M059J (cell line): ENCODE measurements around the gene TSPAN14. TPM values are rescaled to one million over a fixed set of nuclear protein-coding genes. Genes with fewer than 3 reads are reported as not detected.
"Not testable (repeated sequence)": the region's sequence is repeated elsewhere in the genome, so short reads cannot be mapped to it uniquely, and the experiment has no call there.

Experiments used
- DNase-seq: peaks from one replicate; pipeline ENCODE4 v3.0.0-alpha.2; 2012; ENCODE audit warnings: low read depth
- total RNA-seq: library from RNA; depleted of rRNA; stranded (reverse); fragments of >200 nt; shearing (Covaris generic); gene quantifications from 2 replicates; pipeline ENCODE4 v1.2.3, GENCODE V29; 2014

Gene TSPAN14
- total RNA-seq, 1 experiment from 2014 or later: 44.4 TPM

GRCh38 chr10:80540981-80541750 lies 87.1 kb downstream of the TSPAN14 start:
- DNase-seq: no peak

DNA sequence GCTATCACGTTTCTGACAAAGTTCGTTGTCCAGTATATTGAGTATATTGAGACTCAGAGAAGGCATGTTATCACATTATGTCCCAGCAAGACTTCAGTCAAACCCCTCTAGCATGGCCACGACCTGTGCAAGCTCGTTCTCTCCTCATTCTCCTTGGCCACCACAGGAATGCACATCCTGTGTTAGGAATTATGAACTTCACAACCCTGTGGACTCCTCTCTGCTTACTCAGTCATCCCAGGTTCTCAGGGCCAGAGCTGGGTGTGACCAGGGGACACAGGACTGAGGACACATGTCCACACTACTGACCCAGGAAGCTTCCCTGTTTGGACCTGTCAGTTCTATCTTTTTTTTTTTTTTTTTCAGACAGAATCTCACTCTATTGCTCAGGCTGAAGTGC lies 87.9 kb downstream of the TSPAN14 start:
- DNase-seq: peak; percentile 76

GRCh38 chr10:80542652-80543318 lies 88.7 kb downstream of the TSPAN14 start:
- no peak for DNase-seq

DNA sequence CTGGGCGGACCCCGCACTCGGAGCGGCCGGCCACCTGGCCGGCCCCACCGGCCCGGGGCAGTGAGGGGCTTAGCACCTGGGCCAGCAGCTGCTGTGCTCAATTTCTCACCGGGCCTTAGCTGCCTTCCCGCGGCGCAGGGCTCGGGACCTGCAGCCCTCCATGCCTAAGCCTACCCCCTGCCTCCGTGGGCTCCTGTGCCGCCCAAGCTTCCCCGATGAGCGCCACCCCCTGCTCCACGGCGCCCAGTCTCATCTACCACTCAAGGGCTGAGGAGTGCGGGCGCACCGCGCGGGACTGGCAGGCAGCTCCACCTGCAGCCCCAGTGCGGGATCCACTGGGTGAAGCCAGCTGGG lies 89.2 kb downstream of the TSPAN14 start:
- not testable (repeated sequence) for DNase-seq

DNA sequence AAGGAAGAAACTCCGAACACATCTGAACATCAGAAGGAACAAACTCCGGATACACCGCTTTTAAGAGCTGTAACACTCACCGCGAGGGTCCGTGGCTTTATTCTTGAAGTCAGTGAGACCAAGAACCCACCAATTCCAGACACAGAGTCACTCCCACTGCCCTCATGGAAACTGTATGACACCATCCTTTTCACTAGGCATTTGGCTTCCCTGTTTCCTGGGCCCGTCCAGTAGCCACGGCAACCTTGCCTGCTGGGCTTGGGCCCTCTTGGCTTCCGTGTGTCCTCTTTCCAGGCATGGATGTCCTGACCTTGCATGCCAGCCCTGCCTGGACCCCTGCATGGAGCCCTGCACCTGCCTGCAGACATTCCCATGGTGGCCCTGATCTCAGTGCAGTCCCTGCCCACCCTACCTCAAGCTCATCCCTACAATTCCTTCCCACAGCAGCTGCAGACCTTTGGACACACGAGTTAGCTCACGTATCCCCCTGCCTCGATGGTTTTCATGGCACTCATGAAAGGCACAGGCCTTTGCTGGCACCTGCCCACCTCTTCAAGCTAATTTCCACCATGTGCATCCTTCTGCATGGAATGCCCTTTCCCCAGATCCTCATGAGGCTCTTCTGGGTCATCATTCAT lies 90.3 kb downstream of the TSPAN14 start:
- no peak for DNase-seq

DNA sequence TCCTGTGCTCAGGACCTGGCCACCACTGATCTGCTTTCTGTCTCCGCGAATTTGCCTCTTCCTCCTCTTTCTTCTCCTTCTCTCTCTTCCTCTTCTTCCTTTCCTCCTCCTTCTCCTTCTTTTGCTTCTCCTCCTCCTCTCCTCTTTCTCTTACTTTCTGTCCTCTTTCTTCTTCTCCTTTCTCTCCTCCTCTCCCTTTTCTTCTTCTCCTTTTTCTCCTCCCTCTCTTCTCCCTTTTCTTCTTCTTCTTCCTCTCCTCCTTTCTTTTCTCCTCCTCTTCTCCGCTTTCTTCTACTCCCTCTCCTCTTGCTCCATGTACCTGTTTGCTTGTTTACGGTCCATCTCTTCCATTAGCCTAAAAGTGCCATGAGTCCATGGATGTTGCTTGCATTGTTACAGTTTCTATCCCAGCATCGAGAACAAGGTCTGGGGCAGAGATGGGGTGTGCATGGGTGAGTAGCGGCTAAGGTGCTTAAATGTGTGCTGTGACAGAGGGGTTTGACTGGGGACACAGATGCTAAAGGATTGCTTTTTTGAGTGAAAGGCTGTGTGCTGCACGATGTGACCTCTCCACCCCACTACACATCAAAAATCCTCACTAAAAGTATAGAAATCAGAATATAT lies 91.3 kb downstream of the TSPAN14 start:
- no peak for DNase-seq

DNA sequence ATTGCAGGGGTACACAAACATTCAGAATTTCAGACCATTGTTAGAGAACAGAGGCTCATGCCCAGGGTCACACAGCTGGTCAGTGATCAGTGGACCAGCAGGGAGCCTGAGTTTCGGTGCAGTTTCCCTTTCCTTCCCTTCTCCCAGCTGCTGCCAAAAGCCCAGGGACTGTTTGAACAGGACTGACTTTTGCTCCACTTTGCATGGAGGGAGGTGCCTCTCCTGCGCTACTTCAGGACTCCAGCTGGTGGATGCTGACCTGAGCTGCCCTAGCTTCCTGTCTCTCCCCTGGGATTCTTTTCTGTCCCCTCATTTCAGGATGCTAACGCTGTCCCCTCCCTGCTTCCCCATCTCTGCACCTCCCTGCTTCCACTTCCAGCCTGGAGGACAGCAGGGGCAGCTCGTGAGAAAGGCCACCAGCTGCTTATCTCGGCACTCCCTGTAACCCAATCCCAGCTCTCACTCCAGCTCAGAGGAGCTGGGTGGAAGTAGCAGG lies 98.1 kb downstream of the TSPAN14 start:
- no peak for DNase-seq

GRCh38 chr10:80553436-80553835 lies 99.3 kb downstream of the TSPAN14 start:
- no peak for DNase-seq

- no peak for DNase-seq
Measured at GRCh38 chr10:80554050-80554449, 99.9 kb downstream of the TSPAN14 start.

DNA sequence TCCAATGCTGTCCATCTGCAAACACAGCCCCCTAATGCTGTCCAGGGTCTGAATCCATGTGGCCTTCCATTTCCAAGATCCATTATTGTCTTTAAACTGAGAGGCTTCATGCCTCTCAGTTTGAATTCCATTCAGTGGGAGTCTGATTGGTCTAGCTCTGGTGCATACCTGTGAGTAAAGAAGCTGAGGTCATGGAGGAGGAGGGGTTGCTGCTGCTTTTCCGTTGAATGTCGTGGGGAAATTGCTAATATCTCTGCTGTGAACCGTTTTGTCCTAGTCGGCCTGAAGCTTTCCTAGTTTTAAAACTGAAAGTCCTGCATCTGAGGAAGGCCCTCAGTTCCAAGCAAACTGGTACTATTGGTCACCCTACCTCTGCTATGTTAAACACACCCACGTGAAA lies 101.3 kb downstream of the TSPAN14 start:
- no peak for DNase-seq

DNA sequence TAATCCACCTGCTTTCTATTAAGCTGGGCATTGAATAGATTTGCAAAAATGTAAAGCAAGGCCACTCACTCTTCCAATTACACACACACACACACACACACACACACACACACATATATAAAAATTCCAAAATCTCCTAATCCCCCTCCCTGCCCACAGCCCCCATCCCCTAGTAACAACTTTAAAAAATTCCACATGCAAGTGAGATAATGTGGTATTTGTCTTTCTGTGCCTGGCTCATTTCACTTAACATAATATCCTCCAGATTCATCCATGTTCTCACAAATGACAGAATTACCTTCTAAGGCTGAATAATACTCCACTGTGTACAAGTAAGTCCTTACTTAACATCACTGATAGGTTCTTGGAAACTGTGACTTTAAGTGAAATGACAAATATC lies 107.8 kb downstream of the TSPAN14 start:
- no peak for DNase-seq

DNA sequence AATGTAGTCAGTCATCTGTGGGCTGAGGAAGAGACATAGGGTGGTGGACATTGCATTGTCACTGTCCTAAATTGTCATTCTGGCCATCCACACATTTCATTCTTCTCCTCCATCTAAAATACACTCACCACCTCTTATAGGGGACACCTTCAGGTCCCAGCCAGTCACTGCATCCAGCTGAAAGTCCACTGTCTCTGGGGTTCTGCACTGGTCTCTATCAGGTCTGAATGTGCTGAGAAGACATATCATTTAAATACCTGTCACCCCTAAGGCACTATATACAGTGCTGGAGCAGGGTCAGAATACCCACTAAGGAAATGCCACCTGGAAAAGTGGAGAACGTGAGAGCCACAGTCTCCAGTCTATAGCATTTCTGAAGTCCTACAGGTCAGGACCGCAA lies 113.2 kb downstream of the TSPAN14 start:
- DNase-seq: no peak

DNA sequence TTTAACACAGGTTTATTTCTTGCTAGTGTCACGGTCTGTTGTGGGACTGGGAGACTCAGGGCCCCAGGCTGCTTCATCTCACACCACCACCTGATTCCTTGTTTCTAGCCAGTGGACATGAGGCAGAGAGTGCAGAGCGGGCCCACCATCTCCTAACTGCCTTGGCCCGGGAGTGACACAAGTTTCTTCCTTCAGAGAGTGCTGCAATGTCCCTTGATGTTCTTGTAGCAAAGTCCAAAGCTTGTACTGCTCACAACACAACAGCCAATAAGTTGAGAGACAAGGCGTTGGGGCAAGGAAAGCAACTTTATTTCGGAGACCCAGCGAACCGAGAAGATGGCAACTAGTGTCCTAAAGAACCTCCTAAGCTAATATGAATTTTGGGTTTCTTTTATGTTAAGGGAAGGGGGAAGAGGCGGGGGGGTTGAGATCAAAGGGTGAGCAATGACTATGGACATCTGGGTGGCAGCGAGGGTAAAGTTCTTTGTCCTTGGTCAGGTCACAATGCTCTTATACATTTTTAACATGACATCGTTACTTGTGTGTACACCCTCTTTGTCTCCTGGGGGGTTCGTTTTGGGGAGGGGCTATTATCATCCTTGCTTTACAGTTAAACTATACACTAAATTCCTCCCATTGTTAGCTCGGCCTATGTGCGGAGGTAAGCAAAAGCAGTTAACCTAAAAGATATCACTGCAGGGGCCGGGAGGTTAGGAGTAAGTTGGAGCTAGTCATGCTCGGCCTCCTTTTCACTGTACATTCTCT lies 115.2 kb downstream of the TSPAN14 start:
- DNase-seq: no peak

DNA sequence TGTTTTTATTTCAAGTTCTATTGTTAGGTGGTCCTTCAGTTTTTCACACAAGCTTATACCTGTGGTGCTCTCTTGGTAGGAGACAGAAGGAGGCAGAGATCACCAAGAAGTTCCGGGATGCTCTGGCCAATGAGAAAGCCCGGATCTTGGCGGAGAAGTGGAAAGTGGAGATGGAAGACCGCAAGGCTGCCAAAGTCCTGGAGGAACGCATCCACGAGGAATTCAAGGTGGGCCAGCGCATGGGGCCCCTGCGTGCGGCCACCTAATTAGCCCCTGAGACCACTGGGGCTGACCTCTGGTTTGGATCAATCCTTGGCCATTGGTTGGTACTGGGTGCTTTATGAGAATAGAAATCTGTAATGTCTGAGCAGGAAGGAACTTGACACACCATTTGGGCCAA lies 117.2 kb downstream of the TSPAN14 start:
- no peak for DNase-seq

DNA sequence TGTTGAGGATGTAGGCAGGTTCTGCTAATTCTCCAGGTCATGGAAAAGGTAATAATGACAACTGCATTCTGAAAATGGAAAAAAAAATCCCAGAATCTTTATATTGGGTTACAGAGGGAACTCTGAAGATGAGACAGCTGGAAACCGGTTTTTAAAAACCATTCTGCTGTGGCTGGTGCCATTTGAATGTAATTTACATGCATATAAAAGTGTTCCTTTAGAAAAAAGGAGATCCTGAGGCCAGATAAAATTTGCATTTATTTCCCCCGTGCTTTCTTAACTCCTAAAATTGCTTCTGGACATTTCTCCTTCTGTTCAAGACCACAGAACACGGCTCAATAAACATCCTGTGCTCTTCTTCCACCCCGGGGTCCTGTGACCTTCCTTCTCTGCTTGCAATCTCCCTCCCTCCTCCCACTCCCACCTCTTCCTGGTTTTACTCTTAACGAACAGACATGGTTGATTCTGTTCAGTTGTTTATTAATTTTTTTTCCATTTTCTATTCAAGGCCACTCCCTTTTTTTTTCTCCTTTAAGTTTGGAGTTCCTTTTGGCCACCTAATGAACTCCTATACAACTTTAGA lies 125.2 kb downstream of the TSPAN14 start:
- no peak for DNase-seq

DNA sequence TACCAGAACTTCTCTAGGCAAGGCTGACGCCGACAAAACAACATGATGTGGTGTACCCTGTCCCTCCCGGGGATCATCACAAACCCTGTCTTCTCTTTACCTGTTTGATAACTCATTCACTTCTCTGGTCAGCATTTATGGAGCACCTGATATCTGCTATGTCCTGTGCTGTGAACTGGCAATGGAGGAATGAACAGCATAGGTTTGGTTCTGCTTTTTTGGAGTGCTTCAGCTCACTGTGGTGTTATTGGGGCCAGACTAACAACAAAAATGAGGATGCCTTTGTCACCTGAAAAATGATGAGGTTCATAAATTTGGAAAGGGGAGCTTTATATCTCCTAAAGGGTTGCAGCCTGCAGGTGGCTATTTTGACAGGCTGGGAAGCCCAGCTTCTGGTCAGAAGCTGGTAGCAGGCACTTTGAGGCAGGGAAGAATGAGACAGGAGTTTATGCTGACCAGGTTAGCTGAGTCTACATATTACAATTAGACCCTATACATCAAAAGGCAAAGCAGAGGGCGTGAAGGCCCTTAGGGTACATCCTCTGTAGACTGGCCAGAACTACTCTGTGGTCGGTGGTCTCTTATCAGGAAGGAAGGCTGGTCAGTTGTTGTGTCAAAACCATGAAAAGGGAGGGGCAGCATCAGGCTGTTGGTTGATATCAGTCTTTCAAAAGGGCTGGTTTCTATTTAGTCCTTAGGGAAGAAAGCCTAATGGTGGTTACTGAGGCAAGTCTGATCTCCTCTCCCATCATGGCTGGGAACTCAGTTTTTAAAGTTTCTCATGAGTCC lies 125.9 kb downstream of the TSPAN14 start:
- DNase-seq: no peak

DNA sequence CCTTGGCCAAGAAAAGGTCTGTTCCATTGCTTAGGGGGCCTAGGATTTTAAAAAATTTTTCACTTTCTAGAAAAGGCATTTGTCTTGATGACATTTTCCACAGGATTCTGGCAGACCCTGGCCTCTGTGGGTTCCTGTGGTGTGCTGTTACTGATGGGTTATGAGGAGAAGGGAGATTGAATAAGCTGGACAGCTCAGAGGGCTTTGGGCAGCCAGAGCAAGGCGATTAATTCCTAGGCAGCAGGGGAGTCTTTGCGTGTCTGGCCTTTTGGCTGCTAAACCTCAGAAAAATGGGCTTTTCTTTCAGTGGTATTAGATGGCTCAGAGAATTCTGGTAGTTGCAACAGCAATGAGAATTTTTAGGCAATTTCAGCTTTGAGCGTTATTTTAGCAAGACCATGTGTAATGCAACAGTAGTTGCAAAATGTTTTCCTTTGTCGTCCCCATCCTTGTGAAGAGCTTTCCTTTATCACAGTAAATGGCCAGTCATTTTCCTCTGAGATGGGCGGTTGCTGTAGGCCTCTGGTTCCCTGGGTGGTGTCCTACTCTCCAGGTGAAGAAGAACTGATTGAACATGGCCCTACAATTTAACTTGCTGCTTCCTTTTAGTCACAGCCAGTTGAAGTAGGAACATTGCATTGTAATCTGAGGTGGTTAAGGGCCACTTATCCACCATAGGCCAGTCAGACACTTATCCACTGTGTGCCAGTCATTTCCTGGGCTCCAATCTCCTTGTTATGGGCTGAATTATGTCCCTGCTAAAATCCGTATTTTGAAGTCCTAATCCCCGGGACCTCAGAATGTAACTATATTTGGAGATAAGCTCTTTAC lies 126.7 kb downstream of the TSPAN14 start:
- no peak for DNase-seq

GRCh38 chr10:80581469-80581835 lies 127.3 kb downstream of the TSPAN14 start:
- no peak for DNase-seq

- no peak for DNase-seq
Measured at GRCh38 chr10:80582286-80582960, 128.3 kb downstream of the TSPAN14 start.
